Left renal cortex interstitium (tissue), 4 donors: ENCODE results near the gene RBM48. TPM values are rescaled to one million over a fixed set of nuclear protein-coding genes. Genes with fewer than 3 reads are reported as not detected.
"Not testable (repeated sequence)": the region's sequence is repeated elsewhere in the genome, so short reads cannot be mapped to it uniquely, and the experiment has no call there.

ENCODE experiments used
- DNase-seq, 4 donors: peaks; one replicate each; pipeline ENCODE4 v3.0.0-alpha.2; 2013; ENCODE audit warnings: low read depth in 4 of 4, low spot score in 2 of 4, missing footprints in 1 of 4
- polyA plus RNA-seq, 4 donors: library from polyadenylated mRNA; unstranded; fragments of 120-200 nt; gene quantifications; one replicate each; pipeline ENCODE4 v1.2.1, GENCODE V29; 2013; ENCODE audit not compliant: insufficient read length in 4 of 4

Gene RBM48
- polyA plus RNA-seq: 10 to 100 TPM; 14.3 to 19.6 (median 17.1) TPM

DNA sequence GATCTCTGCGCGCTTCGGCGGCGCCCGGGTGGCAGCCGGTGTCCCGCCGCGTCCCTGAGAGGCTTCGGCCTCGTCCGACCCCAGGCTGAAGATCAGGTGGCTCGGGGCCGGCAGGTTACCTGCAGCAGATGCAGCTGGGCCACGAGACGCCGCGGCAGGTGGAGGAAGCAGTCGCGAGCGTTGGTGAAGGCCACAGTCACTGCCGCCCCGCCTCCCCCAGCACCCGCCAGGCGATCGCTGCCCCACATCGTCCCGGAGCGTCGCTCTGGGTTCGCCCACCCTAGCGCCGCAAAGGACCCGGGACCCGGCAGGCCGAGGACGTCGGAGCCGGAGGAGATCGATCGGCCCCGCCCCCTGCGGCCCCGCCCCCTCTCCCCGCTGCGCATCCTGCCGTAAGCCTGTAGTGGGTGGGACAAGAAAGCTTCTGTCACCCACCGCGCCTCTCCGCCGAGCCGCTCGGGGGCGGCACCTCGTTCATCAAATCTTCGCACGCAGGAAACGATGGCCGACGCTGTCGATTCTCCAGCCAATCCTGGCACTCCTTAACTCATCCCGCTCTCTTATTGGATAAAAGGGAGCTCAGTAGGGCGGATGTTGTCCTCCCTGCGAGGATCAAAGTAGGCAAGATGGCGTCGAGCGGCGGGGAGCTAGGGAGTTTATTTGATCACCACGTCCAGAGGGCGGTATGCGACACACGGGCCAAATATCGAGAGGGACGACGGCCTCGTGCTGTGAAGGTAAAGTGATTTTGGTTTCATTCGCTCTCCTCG is at the start of gene RBM48, which contains the start of gene PEX1:
RBM48 (plus strand) TSS at position 608 of the 770 bp plus-strand sequence; CDS start at position 627, 19 bp downstream.
PEX1 (minus strand) TSS at position 333 of the 770 bp plus-strand sequence; CDS start at position 248, 85 bp downstream.
- DNase-seq: peak; percentile 92 to 98 (median 94)

DNA sequence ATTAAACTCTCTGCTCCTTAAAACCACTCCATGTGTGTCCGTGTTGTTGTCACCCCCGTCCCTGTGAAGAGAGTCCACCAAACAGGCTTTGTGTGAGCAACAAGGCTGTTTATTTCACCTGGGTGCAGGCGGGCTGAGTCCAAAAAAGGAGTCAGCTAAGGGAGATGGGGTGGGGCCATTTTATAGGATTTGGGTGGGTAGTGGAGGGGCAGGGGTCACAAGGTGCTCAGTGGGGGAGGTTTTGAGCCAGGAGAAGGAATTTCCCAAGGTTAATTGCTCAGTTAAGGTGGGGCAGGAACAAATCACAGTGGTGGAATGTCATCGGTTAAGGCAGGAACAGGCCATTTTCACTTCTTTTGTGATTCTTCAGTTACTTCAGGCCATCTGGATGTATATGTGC is 49.4 kb upstream of the RBM48 start:
- not testable (repeated sequence) for DNase-seq

DNA sequence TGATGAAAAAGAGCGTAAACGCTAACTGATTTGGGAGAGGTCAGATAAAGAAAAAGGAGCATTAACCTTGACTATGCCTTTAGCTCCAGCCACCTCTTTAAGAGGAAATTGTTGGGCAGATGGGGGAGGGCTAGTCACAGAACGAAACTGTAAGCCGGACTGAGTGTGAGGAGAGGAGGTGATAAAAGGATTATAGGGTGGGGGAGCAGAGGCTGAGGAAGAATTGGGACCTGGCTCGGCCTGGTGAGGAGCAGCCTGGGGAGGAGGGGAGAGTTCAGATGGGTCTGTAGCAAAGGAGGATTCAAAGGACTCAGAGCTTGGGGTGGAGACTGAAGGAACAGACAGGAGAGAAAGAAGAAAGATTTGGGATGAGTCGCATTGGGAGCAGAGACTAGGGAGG is 45.0 kb upstream of the RBM48 start:
- not testable (repeated sequence) for DNase-seq

DNA sequence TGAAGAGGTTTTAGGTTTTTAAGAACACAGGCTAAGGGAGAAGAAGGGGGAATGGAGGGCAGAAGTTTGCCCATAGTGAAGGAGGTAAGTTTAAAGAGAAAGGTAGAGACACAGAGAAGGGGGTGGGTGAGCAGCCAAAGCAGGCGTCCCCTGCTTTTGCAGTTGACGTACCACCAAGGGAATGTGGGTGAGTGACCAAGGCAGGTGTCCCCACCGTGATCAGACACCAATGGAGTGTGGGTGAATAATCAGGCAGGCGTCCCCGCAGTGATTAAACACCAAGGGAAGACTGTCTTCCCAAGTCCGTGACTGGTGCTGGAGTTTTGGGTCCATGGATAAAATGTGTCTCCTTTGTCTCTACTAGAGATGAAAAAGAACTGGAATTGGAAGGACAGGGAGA is 44.4 kb upstream of the RBM48 start:
- not testable (repeated sequence) for DNase-seq

DNA sequence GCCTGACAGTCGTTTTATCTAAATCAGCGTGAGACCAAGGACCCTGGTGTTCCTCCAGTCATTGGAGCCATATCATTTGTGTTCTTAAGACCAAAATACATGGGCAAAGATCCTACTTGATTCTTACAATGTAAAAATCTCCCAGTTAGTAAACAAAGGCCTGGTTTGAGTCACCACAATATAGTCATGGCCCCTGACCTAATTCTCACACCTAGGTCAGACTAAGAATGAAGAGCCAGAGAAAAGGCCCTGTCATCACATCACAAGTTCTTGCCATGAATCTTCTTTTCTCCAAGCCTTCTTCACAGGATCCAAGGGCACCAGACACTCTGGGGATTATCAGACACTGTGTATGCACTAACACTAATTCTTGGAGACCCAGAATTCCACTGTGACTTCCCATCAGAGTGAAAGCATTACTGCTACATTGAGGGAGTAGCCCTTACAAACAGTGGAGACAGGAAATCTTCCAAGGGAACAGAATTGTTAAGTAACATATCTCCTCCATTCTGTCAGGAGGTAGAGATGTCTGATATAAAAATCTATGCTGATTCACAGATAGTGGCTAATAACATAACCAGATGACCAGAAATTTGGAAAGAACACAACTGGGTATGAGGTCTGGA is 43.2 kb upstream of the RBM48 start:
- no peak for DNase-seq

DNA sequence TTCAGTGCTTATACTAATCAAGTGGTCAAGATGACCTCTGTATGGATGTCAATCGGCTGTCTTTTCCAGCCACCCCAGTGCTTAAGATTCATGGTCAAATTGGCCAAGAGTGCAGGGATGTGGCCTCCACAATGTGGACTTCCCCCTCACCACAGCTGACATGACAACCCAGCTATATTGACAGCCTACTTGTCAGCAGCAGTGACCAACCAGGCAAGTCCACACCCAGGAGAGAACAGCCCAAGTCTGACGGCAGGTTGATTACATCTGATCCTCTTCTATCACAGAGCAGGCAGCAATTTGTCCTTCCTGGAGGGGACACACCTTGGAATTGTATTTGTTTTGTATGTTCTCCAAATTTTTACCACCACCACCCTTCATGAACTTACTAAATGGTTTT is 42.6 kb upstream of the RBM48 start:
- DNase-seq: no peak

DNA sequence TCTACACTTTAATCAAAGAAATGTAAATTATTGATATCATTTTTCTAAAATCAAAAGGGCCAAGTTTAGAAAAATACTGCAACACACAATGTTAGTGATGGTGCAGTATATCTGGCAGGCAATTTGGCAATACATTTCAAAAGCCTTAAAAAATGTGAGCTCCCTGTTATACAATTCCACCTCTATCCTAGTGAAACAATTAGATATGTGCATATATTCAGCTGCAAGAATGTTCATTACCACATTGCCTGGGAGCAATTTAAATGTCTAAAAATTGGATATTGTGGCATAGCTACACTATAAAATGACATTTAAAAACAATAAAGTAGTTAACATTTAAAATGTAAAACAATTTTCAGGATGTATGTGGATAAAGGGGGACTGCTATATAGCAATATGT is 40.8 kb upstream of the RBM48 start:
- no peak for DNase-seq

DNA sequence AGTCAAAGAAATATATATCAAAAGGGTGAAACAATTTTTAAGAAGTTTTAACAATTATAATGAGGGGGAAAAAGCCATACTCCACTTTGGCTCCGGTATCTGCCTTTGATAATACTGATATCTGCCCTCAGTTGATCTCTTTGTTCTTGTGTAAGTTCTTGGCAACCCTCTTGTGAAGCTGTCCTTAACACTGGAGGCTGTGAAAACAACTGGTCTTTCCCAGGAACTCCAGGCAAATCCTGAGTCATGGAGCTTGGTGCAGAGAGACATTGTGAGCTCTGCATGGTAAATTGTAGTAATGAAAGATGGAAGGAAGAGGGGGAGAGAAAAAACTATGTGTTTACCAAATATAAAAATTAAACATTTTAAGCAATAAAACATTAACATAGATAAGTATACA is 39.0 kb upstream of the RBM48 start:
- DNase-seq: no peak

DNA sequence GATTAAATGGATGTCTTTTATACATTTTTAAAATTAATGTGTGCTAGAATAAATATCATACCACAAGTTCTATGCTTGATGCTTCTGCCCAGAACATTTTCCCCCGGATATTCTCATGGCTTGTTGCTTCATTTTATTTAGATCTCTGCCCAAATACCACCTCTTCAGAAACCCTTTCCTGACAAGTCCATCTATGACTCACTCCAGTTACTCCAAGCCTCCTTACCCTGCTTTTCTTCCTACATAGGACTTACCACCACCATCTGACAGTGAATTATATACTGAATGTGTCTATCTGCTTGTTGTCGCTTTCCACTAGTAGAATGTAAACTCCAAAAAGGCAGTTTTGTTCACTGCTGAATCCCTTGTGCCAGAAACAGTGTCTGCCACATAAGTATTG is 31.7 kb upstream of the RBM48 start:
- DNase-seq: no peak

DNA sequence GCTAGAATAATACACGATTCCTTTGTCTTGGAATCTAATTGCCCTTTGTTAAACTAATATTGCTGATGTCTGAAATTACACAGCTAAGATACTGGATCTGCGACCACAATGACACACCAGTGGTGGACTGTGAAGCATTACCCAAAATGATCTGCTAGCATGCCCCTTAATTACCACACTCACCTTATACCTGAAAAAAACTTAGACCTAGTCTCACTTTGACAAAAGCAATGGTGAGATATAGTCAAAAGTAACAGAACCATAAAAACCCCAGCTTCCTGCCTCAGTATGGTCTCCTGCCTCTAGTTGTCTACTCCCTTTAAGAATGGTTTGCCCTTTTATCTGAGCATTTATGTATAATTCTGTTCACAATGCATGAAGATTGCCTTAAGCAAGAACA is 30.0 kb upstream of the RBM48 start:
- DNase-seq: no peak

DNA sequence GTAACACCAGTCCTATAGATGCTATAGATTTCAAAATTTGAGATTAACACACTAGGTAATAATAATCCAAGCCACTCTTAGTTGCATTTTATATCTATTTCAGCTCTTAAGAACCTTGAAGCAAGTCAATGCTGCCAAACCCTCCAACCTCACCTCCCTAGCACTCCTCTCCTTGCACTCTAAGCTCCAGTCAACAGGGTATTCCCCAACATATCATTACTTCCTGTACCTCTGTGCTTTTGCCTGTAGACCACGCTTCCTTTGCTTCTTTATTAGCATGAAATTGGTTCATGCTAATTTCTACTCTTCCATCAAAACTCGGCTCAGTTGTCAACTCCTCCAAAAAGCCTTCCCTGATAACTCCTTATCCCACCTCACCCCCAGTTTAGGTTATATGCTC is 24.8 kb upstream of the RBM48 start:
- no peak for DNase-seq

DNA sequence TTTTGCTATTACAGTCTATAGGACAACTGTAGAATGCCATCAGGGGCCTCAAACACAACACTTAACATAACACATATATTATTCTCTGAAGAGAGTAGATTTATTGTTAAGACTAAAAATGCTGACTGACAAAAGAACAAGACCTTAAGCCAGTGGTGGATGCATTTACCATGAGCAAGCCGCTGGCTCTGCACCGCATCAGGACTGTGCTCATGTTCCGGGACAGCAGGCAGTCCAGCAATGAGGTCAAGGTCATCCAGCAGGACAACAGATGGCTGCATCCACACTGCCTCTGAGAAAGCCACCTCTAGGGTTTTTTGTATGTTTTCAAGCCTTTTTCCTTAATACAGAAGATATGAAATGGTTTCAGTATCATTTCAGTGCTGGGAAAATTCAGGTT is 24.0 kb upstream of the RBM48 start:
- no peak for DNase-seq

DNA sequence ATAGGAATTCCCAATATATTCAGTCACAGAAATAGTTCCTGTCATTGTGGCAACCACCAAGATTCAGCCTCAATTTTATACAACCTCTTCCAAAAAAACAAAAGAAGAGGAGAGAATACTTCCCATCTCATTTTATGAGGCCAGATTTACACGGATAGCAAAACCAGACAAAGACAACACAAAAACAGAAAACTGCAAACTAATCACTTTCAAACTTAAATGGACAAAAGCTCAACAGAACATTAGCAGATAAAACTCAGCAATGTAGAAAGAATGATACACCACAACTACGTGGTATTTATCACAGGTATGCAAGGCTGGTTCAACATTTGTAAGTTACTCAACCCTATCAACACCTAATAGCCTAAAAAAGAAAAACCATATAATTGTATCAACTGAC is 22.2 kb upstream of the RBM48 start:
- DNase-seq: no peak

DNA sequence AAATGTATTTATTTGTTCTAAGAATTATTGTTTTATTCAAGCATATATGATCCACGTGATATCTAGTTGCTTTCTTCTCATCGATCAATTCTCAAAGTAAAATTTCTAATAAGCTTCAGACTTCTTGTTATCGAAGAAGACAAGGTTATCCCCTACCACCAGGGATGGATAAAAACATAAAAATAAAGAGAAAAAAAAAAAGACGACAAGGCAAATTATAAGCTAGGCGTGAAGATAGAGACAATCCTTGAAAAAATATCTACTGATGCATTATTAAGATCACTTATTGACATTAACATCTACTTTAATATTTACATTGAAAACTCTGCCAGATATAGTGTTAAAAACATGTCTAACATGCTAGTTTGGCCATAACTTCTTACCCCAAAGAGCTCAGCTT is 19.6 kb upstream of the RBM48 start:
- no peak for DNase-seq

DNA sequence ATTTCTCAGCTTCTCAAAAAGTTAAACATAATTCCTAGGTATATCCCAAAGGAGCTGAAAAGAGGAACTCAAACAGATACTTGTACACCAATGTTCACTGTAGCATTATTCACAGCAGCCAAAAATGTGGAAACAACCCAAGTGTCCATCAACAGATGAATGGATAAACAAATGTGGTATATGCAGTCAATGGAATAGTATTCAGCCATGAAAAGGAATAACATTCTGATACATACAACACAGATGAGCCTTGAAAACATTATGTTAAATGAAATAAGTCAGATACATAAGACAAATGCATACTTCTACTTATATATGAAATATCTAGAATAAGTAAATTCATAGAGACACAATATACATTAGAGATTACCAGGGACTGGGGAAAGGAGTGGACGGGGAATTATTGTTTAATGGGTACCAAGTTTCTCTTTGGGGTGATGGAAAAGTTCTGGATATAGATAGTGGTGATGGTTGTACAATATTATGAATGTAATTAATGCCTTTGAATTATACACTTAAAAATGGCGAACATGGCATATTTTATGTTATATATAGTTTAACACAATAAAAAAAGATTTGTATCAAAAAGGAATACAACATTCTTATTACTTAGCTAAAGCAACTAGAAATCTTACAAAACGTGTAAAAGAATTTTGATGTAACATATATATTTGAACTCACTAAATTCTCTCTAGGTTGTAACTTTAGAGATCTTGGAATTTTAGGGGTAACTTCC is 15.3 kb upstream of the RBM48 start:
- no peak for DNase-seq

DNA sequence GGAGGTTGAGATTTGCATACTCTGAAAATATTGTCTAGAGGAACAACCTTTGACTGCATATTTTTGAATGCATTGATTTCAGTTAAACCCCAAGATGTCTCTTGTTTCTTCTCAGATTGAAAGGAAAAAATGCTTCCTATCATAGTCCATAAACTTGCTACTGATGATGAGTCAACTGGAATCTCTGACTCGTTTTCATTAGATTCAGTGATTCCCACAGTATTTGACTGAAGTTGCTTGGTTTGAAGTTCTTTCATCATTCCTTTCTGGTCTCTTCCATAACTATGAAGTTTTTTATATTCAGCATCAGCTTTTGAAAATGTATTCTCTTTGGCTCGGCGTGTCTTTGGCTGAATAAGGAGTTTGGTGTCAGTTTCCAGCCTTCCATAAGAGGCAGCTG is 11.0 kb upstream of the RBM48 start:
- DNase-seq: no peak

DNA sequence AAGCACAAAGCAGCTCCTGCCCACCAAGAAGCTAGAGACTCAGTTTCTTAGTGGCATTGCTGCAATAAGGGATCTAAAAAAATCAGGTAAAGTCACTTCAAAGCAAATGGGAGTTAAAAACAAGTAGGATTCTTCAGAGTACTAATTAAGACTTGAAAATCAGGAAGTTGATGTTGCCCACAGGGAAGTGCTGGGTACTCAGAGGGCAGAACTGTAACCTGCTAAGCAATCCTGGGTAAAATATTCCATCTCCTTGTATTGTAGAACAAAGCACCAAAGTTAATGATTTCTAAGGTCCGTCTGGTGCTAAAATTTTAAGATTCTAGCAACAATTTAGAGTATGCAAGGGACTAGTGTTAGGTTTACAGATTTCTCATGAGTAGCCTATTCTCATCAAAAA is 8.6 kb upstream of the RBM48 start:
- no peak for DNase-seq

DNA sequence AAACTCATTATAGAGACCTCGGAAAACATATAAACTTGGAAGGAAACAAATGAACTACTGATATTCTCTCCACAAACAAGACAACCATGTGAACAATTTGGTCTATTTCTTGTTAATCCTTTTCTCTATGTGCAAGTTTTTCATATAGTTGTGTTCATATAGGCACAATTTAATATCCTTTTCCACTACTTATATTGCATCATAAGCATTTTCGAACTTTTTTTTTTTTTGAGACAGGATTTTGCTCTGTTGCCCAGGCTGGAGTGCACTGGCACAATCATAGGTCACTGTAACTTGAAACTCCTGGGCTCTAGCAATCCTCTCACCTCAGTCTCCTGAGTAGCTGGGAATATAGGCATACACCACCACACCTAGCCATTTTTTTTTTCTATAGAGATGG is 5.5 kb upstream of the RBM48 start:
- no peak for DNase-seq

DNA sequence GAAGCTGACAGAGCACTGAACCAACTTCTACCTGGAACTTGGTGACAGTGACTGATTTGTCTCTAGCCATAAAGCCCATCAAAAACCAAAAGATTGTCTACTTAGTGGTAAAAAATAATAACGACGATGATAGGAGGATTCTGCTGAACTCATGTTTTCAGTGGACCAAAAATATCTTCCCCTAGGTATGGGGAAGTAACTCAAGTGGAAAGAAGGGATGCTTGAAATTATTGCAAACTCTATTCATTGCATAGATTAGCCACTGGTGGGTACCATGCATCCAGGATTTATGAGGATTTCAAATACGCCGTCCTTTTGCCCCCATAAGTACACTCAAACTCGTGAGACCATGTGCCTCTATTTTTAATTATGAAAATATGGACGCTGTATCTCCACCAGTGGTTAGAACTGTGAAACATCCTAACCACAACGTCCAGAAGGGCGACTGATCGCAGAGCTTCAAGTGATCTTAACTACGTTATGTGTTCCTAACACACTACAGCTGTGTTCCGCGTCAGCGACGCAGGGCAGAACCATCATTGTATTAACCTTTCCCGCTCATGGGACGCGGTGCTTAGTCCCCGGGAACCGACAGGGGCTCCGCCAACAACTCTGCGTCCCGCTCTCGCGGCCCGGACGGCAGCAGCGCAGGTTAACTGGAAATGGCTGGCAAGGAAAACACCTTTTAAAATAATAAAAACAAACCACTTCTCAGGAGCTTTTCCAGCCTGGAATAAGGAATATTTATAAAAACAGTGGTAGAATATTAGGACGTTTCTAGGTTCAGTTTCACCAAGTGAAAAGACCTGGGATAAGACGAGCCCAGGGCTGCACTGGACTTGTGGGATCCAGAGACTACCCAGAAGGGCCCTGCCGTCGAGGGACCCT is 1.1 kb upstream of the RBM48 start:
- DNase-seq: peak; percentile 24 to 41 (median 36)

DNA sequence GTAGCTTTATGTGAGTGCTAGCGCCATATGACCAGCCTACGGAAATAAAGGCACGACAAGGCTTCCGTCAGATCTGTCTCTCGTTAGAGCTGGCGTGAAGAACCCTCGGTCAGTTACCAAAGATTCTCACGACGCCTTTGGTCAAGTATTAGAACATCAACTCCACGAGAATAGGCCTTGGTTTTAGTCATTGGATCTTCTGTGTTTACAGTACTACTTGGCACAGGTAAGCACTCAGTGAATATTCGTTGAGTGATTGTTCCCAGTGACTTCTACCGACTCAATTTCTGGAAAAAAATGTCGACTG is 316 bp downstream of the RBM48 start:
- DNase-seq: no peak

DNA sequence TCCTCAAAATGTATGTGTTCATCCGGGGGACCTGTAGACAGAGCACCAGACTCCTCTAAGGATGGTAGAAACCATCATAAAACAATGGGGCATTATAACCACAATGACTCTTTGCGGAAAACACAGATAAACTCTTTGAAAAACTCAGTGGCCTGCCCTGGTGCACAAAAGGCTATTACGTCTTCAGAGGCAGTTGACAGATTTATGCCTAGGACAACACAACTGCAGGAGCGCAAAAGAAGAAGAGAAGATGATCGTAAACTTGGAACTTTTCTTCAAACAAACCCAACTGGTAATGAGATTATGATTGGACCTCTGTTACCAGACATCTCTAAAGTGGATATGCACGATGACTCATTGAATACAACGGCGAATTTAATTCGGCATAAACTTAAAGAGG is 6.0 kb downstream of the RBM48 start:
- no peak for DNase-seq
